ENCODE data around the gene SIGLEC15. TPM values are rescaled to one million over a fixed set of nuclear protein-coding genes. Genes with fewer than 3 reads are reported as not detected.
"Not testable (repeated sequence)": the region's sequence is repeated elsewhere in the genome, so short reads cannot be mapped to it uniquely, and the experiment has no call there.

SIGLEC15 gene
- total and polyA plus RNA-seq, 2 donors from 2014 or later: 1.2 TPM; not detected in 1

- no peak for TF ChIP-seq CTCF (IDR thresholded peaks at IDR 0.05; ENCODE audit: borderline replicate concordance, extremely low read depth, insufficient read depth)
- Histone ChIP-seq H3K27ac (ENCODE audit: low read depth in 2 of 2, low read length in 2 of 2) (no peak overlapping the region), H3K27me3 (ENCODE audit: control insufficient read depth, insufficient read depth, low read length) (no peaks in the 10 kb centered on the region), H3K36me3 (ENCODE audit: control insufficient read depth in 2 of 3, insufficient read depth in 3 of 3, low read length in 3 of 3) (no peaks in the 10 kb centered on the region), H3K4me1 (ENCODE audit: control insufficient read depth in 2 of 3, insufficient read depth in 2 of 3, low read depth in 1 of 3, low read length in 3 of 3) (no peaks in the 10 kb centered on the region), H3K4me3 (ENCODE audit: low read length in 3 of 3) (no peak overlapping the region), H3K9ac (ENCODE audit: low read length in 3 of 3) (no peak overlapping the region), H3K9me3 (ENCODE audit: control insufficient read depth in 2 of 3, insufficient read depth in 1 of 3, low read length in 3 of 3) (no peaks in the 10 kb centered on the region)
- no peak for FAIRE-seq
- intact Hi-C loops (cut with DNase I): no loop called here
- no peak for DNase-seq
These were observed 3.8 kb upstream of the SIGLEC15 start for GRCh38 chr18:45821711-45822110.

GRCh38 chr18:45826084-45826483 lies 609 bp downstream of the SIGLEC15 start:
- H3K27ac ChIP-seq (ENCODE audit: low read depth in 2 of 2, low read length in 2 of 2): no peak overlapping the region
- DNase-seq: no peak
- no peaks in the 10 kb centered on the region for H3K9me3 ChIP-seq (ENCODE audit: control insufficient read depth in 2 of 3, insufficient read depth in 1 of 3, low read length in 3 of 3)
- intact Hi-C loops (cut with DNase I): no loop called here
- H3K4me1 ChIP-seq (ENCODE audit: control insufficient read depth in 2 of 3, insufficient read depth in 2 of 3, low read depth in 1 of 3, low read length in 3 of 3): peaks cover 0 to 4% (median 3%) of the 10 kb centered on the region in 3 donors
- H3K9ac ChIP-seq (ENCODE audit: low read length in 3 of 3): no peak overlapping the region
- H3K27me3 ChIP-seq (ENCODE audit: control insufficient read depth, insufficient read depth, low read length): no peaks in the 10 kb centered on the region
- H3K36me3 ChIP-seq (ENCODE audit: control insufficient read depth in 2 of 3, insufficient read depth in 3 of 3, low read length in 3 of 3): no peaks in the 10 kb centered on the region
- H3K4me3 ChIP-seq (ENCODE audit: low read length in 3 of 3): no peak overlapping the region
- no peak for FAIRE-seq
- no peak for TF ChIP-seq CTCF (IDR thresholded peaks at IDR 0.05; ENCODE audit: borderline replicate concordance, extremely low read depth, insufficient read depth)

GRCh38 chr18:45826716-45827115 lies 1.2 kb downstream of the SIGLEC15 start:
- H3K9me3 ChIP-seq (ENCODE audit: control insufficient read depth in 2 of 3, insufficient read depth in 1 of 3, low read length in 3 of 3); H3K27me3 ChIP-seq (ENCODE audit: control insufficient read depth, insufficient read depth, low read length); intact Hi-C loops (cut with DNase I); H3K36me3 ChIP-seq (ENCODE audit: control insufficient read depth in 2 of 3, insufficient read depth in 3 of 3, low read length in 3 of 3); DNase-seq; H3K9ac ChIP-seq (ENCODE audit: low read length in 3 of 3); H3K4me3 ChIP-seq (ENCODE audit: low read length in 3 of 3); FAIRE-seq; H3K27ac ChIP-seq (ENCODE audit: low read depth in 2 of 2, low read length in 2 of 2); H3K4me1 ChIP-seq (ENCODE audit: control insufficient read depth in 2 of 3, insufficient read depth in 2 of 3, low read depth in 1 of 3, low read length in 3 of 3): not testable (repeated sequence)

GRCh38 chr18:45828917-45829811 lies 3.7 kb downstream of the SIGLEC15 start:
- H3K27me3 ChIP-seq (ENCODE audit: control insufficient read depth, insufficient read depth, low read length): no peaks in the 10 kb centered on the region
- TF ChIP-seq CTCF (IDR thresholded peaks at IDR 0.05; ENCODE audit: borderline replicate concordance, extremely low read depth, insufficient read depth): no peak
- H3K27ac ChIP-seq (ENCODE audit: low read depth in 2 of 2, low read length in 2 of 2): no peak overlapping the region
- peak in 3 of 5 donors; percentile 28 to 68 (median 58) for DNase-seq
- H3K4me3 ChIP-seq (ENCODE audit: low read length in 3 of 3): no peak overlapping the region
- no peaks in the 10 kb centered on the region for H3K9me3 ChIP-seq (ENCODE audit: control insufficient read depth in 2 of 3, insufficient read depth in 1 of 3, low read length in 3 of 3)
- H3K36me3 ChIP-seq (ENCODE audit: control insufficient read depth in 2 of 3, insufficient read depth in 3 of 3, low read length in 3 of 3): no peaks in the 10 kb centered on the region
- intact Hi-C loops (cut with DNase I): no loop called here
- FAIRE-seq: no peak
- H3K4me1 ChIP-seq (ENCODE audit: control insufficient read depth in 2 of 3, insufficient read depth in 2 of 3, low read depth in 1 of 3, low read length in 3 of 3): peaks cover 0 to 4% (median 3%) of the 10 kb centered on the region in 3 donors
- H3K9ac ChIP-seq (ENCODE audit: low read length in 3 of 3): no peak overlapping the region
